GM21723 (cell line): ENCODE measurements around the gene KRT77.
"Not testable (repeated sequence)": the region's sequence is repeated elsewhere in the genome, so short reads cannot be mapped to it uniquely, and the experiment has no call there.

Experiments
- ATAC-seq: cut with Tn5 transposase; IDR thresholded peaks from one replicate; pipeline ENCODE4 v1.9.1; 2021; ENCODE audit warnings: mild to moderate bottlenecking, moderate library complexity; ENCODE audit not compliant: unreplicated experiment

KRT77 gene

GRCh38 chr12:52703424-52703823, at the start of gene KRT77:
Gene KRT77, minus strand, starts transcription at chr12:52703524. Its CDS starts 90 bp downstream, at chr12:52703434.
- no peak for ATAC-seq

GRCh38 chr12:52752516-52752915, 49.2 kb upstream of the KRT77 start:
- no peak for ATAC-seq

GRCh38 chr12:52751795-52752194, 48.5 kb upstream of the KRT77 start:
- no peak for ATAC-seq

GRCh38 chr12:52750532-52750931, 47.2 kb upstream of the KRT77 start:
- ATAC-seq = not testable (repeated sequence)

GRCh38 chr12:52749827-52750226, 46.5 kb upstream of the KRT77 start:
- no peak for ATAC-seq

GRCh38 chr12:52748578-52748977, 45.3 kb upstream of the KRT77 start:
- ATAC-seq = no peak

- ATAC-seq = no peak
Measured at GRCh38 chr12:52745554-52745953, 42.2 kb upstream of the KRT77 start.

GRCh38 chr12:52744493-52745156, 41.3 kb upstream of the KRT77 start:
- no peak for ATAC-seq

- ATAC-seq = no peak
Measured at GRCh38 chr12:52742822-52743457, 39.6 kb upstream of the KRT77 start.

GRCh38 chr12:52742196-52742580, 38.9 kb upstream of the KRT77 start:
- no peak for ATAC-seq

GRCh38 chr12:52741375-52742195, 38.3 kb upstream of the KRT77 start:
- no peak for ATAC-seq

GRCh38 chr12:52740584-52740983, 37.3 kb upstream of the KRT77 start:
- ATAC-seq = no peak

- ATAC-seq = no peak
Measured at GRCh38 chr12:52739963-52740362, 36.6 kb upstream of the KRT77 start.

GRCh38 chr12:52735816-52736632, 32.7 kb upstream of the KRT77 start:
- no peak for ATAC-seq

GRCh38 chr12:52735106-52735505, 31.8 kb upstream of the KRT77 start:
- no peak for ATAC-seq

- ATAC-seq = no peak
Measured at GRCh38 chr12:52730793-52731192, 27.5 kb upstream of the KRT77 start.

- ATAC-seq = no peak
Measured at GRCh38 chr12:52730383-52730782, 27.1 kb upstream of the KRT77 start.

GRCh38 chr12:52729147-52729546, 25.8 kb upstream of the KRT77 start:
- ATAC-seq = no peak

- no peak for ATAC-seq
Measured at GRCh38 chr12:52728374-52728773, 25.1 kb upstream of the KRT77 start.

- ATAC-seq = no peak
Measured at GRCh38 chr12:52727037-52727436, 23.7 kb upstream of the KRT77 start.

- no peak for ATAC-seq
Measured at GRCh38 chr12:52726451-52726850, 23.1 kb upstream of the KRT77 start.
